Measurements from ENCODE around the gene DAB1.

GRCh38 chr1:57137980-57138379 lies 285.9 kb downstream of the DAB1 start:
- TF ChIP-seq CTCF (IDR thresholded peaks at IDR 0.05; ENCODE audit: insufficient read depth, low read length, poor library complexity, severe bottlenecking), result no peak
- no peak for TF ChIP-seq EZH2phosphoT487 (conservative IDR thresholded peaks at IDR 0.05; ENCODE audit: low read length)
